A549 (cell line): ENCODE results near the gene MMP19. TPM values are rescaled to one million over a fixed set of nuclear protein-coding genes. Genes with fewer than 3 reads are reported as not detected.

Experiments
- ATAC-seq, 2 experiments: fragments of 200-7000 bp in 1 of 2; fragments of >200 bp in 1 of 2; cut with Nextera tagmentation in 1 of 2; cut with Tn5 transposase in 1 of 2; 3 replicates each; pipeline versions ENCODE4 v1.8.0 to v1.9.1; 2018 to 2020; ENCODE audit warnings: mild to moderate bottlenecking in 1 of 2, moderate library complexity in 1 of 2
- CTCF ChIA-PET: fragments of 300-600 bp; sonication (Branson Sonifier 250); formaldehyde crosslinking; extraction: SDS; loops from one replicate; lab custom pipeline; 2021; ENCODE audit warnings: antibody characterized with exemption, inconsistent platforms; lab: Yijun Ruan, JAX
- POLR2A ChIA-PET: fragments of 350-600 bp; formaldehyde crosslinking; extraction: SDS; loops from one replicate; lab custom pipeline; 2021; ENCODE audit warnings: antibody characterized with exemption, inconsistent platforms; lab: Yijun Ruan, JAX
- DNase-seq, 2 experiments: peaks; one replicate each; pipeline versions ENCODE4 v3.0.0 to v3.0.0-alpha.2; 2011 to 2016; ENCODE audit warnings: low read depth in 1 of 2, low spot score in 1 of 2
- FAIRE-seq: peaks from 2 replicates; lab custom pipeline; 2011; peaks lifted over from hg19 to GRCh38; lab: Jason Lieb, UNC
- H3K27ac ChIP-seq, 2 experiments: fragments of >200 bp; sonication (Bioruptor Twin); formaldehyde crosslinking; 3 replicates each; pipeline ENCODE4 v1.5.1; 2016 to 2017
- H3K4me1 ChIP-seq: fragments of >200 bp; sonication (Bioruptor Twin); formaldehyde crosslinking; 3 replicates; pipeline ENCODE4 v1.6.1; 2016
- H3K4me2 ChIP-seq: fragments of >200 bp; sonication (Bioruptor Twin); formaldehyde crosslinking; 3 replicates; pipeline ENCODE4 v1.6.1; 2016
- H3K4me3 ChIP-seq: fragments of >200 bp; sonication (Bioruptor Twin); formaldehyde crosslinking; 3 replicates; pipeline ENCODE4 v1.5.1; 2016
- H3K9me3 ChIP-seq: fragments of >200 bp; sonication (Bioruptor Twin); formaldehyde crosslinking; 3 replicates; pipeline ENCODE4 v1.6.1; 2016
- EHMT2 ChIP-seq: fragments of 200-600 bp; sonication (generic); IDR thresholded peaks from 2 replicates; pipeline ENCODE4 v1.6.1; 2016; ENCODE audit warnings: antibody characterized with exemption, low read depth, mild to moderate bottlenecking, moderate library complexity
- EP300 ChIP-seq, 2 experiments: fragments of >200 bp; sonication (Bioruptor Twin); formaldehyde crosslinking; IDR thresholded peaks; 2 replicates in 1 of 2; 3 replicates in 1 of 2; pipeline ENCODE4 v1.6.1; 2016 to 2017
- FOSL2 ChIP-seq, 2 experiments: fragments of 450-650 bp in 1 of 2; fragments of >200 bp in 1 of 2; sonication (Bioruptor Twin) in 1 of 2; formaldehyde crosslinking; IDR thresholded peaks; 2 replicates each; pipeline versions ENCODE4 v1.5.0 to v1.6.1; 2016 to 2020; ENCODE audit warnings: mild to moderate bottlenecking in 1 of 2, moderate library complexity in 1 of 2
- GATA3 ChIP-seq: IDR thresholded peaks from 2 replicates; pipeline ENCODE4 v1.6.1; 2012; ENCODE audit warnings: borderline replicate concordance
- HDAC2 ChIP-seq: fragments of 200-600 bp; sonication (generic); IDR thresholded peaks from 2 replicates; pipeline ENCODE4 v1.6.1; 2016
- HOXA7 ChIP-seq: fragments of 250-450 bp; sonication (Bioruptor Pico); IDR thresholded peaks from 2 replicates; pipeline ENCODE4 v1.5.0; 2020; ENCODE audit warnings: mild to moderate bottlenecking, moderate library complexity
- HOXB13 ChIP-seq: fragments of 250-450 bp; sonication (Bioruptor Pico); IDR thresholded peaks from 2 replicates; pipeline ENCODE4 v1.5.0; 2020; ENCODE audit warnings: low read depth, mild to moderate bottlenecking, moderate library complexity
- MAFK ChIP-seq: fragments of 450-650 bp; IDR thresholded peaks from 2 replicates; pipeline ENCODE4 v1.6.1; 2014; ENCODE audit not compliant: partially characterized antibody
- MAZ ChIP-seq: fragments of 150-350 bp; IDR thresholded peaks from 2 replicates; pipeline ENCODE4 v1.6.1; 2014; ENCODE audit warnings: antibody characterized with exemption, low read depth, low read length, borderline replicate concordance
- MYC ChIP-seq: IDR thresholded peaks from 2 replicates; pipeline ENCODE4 v1.6.1; 2012; ENCODE audit warnings: mild to moderate bottlenecking, inconsistent platforms, low read length, improper control_type of control experiment, borderline replicate concordance
- NPAS2 ChIP-seq: fragments of 250-450 bp; sonication (Bioruptor Pico); IDR thresholded peaks from 2 replicates; pipeline ENCODE4 v1.8.0; 2022; ENCODE audit warnings: mild to moderate bottlenecking, moderate library complexity, borderline replicate concordance
- NR3C1 ChIP-seq: fragments of >200 bp; sonication (Bioruptor Twin); formaldehyde crosslinking; IDR thresholded peaks from 3 replicates; pipeline ENCODE4 v1.6.1; 2017
- POLR2AphosphoS2 ChIP-seq: conservative IDR thresholded peaks from 2 replicates; pipeline ENCODE4 v1.6.1; 2012; ENCODE audit warnings: low read length, improper control_type of control experiment, inconsistent platforms
- RFX5 ChIP-seq: fragments of 450-650 bp; IDR thresholded peaks from 2 replicates; pipeline ENCODE4 v1.7.1; 2014; ENCODE audit warnings: antibody characterized with exemption, mild to moderate bottlenecking, moderate library complexity
- SMC3 ChIP-seq: fragments of >200 bp; sonication (Bioruptor Twin); formaldehyde crosslinking; IDR thresholded peaks from 3 replicates; pipeline ENCODE4 v1.6.1; 2018; ENCODE audit warnings: inconsistent platforms
- SREBF2 ChIP-seq: fragments of 450-650 bp; IDR thresholded peaks from 2 replicates; pipeline ENCODE4 v1.6.1; 2014; ENCODE audit warnings: mild to moderate bottlenecking, moderate library complexity
- TFCP2L1 ChIP-seq: fragments of 250-450 bp; sonication (Bioruptor Pico); IDR thresholded peaks from 2 replicates; pipeline ENCODE4 v1.5.0; 2021; ENCODE audit warnings: mild to moderate bottlenecking
- ZC3H11A ChIP-seq: fragments of 450-650 bp; IDR thresholded peaks from 2 replicates; pipeline ENCODE4 v1.6.1; 2014; ENCODE audit warnings: antibody characterized with exemption, mild to moderate bottlenecking
- ZFP36 ChIP-seq: fragments of 450-650 bp; IDR thresholded peaks from 2 replicates; pipeline ENCODE4 v1.6.1; 2014; ENCODE audit warnings: borderline replicate concordance; ENCODE audit not compliant: partially characterized antibody
- ZNF302 ChIP-seq: fragments of 250-450 bp; sonication (Bioruptor Pico); IDR thresholded peaks from 2 replicates; pipeline ENCODE4 v1.9.0; 2021; ENCODE audit warnings: inconsistent platforms, mild to moderate bottlenecking, moderate library complexity
- WGBS: methylation state at CpG from one replicate; pipeline ENCODE4 v1.1.6; 2017; ENCODE audit errors: missing lambda C conversion rate; 5-methylcytosine and 5-hydroxymethylcytosine counted together
- polyA plus RNA-seq, 4 experiments: library from polyadenylated mRNA; depleted of rRNA in 3 of 4; stranded (reverse); fragments of >200 nt; fragmentation: RNase III in 1 of 4; extraction: RNeasy Plus Mini Kit Qiagen cat#74134 plus additional on column Dnase treatment in 1 of 4; gene quantifications; 2 replicates in 3 of 4; 3 replicates in 1 of 4; pipeline ENCODE4 v1.2.3, GENCODE V29; 2011 to 2017
- TF ChIP-seq, protein P1 (sequence below): IDR thresholded peaks from 2 replicates; pipeline ENCODE4 v1.6.1; 2012; ENCODE audit warnings: low read depth, borderline replicate concordance
- TF ChIP-seq, protein P2 (sequence below): fragments of >200 bp; sonication (Bioruptor Twin); formaldehyde crosslinking; IDR thresholded peaks from 2 replicates; pipeline ENCODE4 v1.6.1; 2016
- TF ChIP-seq, protein P3 (sequence below): fragments of 200-600 bp; sonication (generic); IDR thresholded peaks from 2 replicates; pipeline ENCODE4 v1.6.1; 2016; ENCODE audit warnings: antibody characterized with exemption, mild to moderate bottlenecking, moderate library complexity

MMP19 gene
- polyA plus RNA-seq, 2 of the 4 experiments (the other 2 are of a cell fraction) = 0.06 to 0.09 TPM

DNA sequence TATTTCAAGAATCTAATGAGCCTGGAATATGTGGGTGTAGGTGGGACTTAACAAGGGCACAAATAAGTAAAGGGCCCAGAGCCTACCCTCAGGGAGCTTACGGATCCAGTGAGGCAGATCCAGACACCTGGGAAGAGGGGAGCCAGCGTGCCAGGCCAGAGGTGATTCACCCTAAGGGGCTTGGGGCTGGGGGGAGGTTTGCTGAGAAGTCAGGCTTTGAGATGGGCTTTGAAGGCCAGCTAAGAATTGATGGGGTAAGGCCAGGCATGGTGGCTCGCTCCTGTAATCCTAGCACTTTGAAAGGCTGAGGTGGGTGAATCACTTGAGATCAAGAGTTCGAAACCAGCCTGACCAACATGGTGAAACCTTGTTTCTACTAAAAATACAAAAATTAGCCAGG lies 695 bp upstream of the MMP19 start:
- ChIA-PET CTCF (interaction anchor here (0.6 to 2.0 kb wide), 6 partner anchors 9 to 1073 kb away, joined by 3 to 6 read pairs (median 4); no protein-coding TSS in a partner anchor), POLR2A (interaction anchor here (0.7 kb wide), 1 partner anchor 65 kb away, joined by 5 read pairs; no protein-coding TSS in a partner anchor)
- Histone ChIP-seq H3K4me2 (no peak overlapping the region), H3K4me1 (peaks cover 18% of the 10 kb centered on the region), H3K9me3 (no peaks in the 10 kb centered on the region), H3K27ac (no peak overlapping the region), H3K4me3 (no peak overlapping the region)
- DNase-seq (no peak), FAIRE-seq (no peak), ATAC-seq (no peak)
- TF ChIP-seq ZNF302 (CRISPR knock-in tag) = no peak
- TF ChIP-seq, protein P1, sequence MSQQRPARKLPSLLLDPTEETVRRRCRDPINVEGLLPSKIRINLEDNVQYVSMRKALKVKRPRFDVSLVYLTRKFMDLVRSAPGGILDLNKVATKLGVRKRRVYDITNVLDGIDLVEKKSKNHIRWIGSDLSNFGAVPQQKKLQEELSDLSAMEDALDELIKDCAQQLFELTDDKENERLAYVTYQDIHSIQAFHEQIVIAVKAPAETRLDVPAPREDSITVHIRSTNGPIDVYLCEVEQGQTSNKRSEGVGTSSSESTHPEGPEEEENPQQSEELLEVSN = no peak
- TF ChIP-seq GATA3 = no peak
- no peak for TF ChIP-seq HDAC2
- WGBS = 92% methylated on average over 4 of the region's 4 CpGs

DNA sequence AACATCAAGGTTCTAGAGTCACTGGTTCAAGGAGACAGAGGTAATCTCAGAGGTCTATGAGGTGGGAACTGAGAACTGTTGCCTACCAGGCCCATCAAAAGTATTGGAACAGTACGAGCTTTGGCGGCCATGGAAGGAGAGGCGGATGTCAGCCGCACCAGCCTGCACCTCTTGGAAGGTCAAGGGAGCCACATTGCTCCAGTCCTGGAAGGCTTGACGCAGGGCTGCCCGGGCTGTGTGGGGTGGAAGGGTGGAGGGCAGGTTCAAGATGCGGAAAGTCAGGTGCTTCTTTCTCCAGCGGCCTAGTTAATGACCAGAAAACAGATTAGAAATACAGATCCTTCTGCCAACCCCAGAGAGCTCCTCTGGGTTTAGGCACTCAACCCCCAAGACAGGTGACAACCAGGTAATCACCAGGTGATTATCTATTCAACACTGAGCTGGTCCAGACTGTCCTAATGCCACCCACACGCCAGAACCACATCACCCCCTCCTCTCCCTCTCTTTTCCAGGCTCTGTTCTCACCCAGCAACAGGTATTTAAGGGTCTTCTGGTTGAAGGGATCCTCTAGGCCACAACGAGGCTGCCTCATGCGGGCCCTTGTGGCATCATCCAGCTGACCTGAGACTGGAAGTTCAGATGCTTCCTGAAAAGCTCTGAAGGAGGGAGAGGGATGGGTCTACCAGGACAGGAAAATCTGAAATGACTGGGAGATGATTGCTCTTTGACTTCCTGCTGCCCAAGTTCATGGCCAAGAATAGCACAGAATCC lies 2.0 kb downstream of the MMP19 start:
- H3K9me3 ChIP-seq = no peaks in the 10 kb centered on the region
- 67% methylated on average over 11 of the region's 11 CpGs for WGBS
- POLR2A ChIA-PET = no interaction called here
- CTCF ChIA-PET = interaction anchor here (1.6 to 1.7 kb wide), 2 partner anchors 10 to 98 kb away, joined by 4 to 7 read pairs; no protein-coding TSS in a partner anchor
- ATAC-seq = no peak
- TF ChIP-seq SREBF2 (no peak), NPAS2 (CRISPR knock-in tag) (no peak)
- TF ChIP-seq, all 56 proteins: peak for 0
- no peak overlapping the region for H3K27ac ChIP-seq
- peaks cover 10% of the 10 kb centered on the region for H3K4me1 ChIP-seq
- DNase-seq = no peak
- no peak overlapping the region for H3K4me2 ChIP-seq
- FAIRE-seq = no peak
- no peak overlapping the region for H3K4me3 ChIP-seq

DNA sequence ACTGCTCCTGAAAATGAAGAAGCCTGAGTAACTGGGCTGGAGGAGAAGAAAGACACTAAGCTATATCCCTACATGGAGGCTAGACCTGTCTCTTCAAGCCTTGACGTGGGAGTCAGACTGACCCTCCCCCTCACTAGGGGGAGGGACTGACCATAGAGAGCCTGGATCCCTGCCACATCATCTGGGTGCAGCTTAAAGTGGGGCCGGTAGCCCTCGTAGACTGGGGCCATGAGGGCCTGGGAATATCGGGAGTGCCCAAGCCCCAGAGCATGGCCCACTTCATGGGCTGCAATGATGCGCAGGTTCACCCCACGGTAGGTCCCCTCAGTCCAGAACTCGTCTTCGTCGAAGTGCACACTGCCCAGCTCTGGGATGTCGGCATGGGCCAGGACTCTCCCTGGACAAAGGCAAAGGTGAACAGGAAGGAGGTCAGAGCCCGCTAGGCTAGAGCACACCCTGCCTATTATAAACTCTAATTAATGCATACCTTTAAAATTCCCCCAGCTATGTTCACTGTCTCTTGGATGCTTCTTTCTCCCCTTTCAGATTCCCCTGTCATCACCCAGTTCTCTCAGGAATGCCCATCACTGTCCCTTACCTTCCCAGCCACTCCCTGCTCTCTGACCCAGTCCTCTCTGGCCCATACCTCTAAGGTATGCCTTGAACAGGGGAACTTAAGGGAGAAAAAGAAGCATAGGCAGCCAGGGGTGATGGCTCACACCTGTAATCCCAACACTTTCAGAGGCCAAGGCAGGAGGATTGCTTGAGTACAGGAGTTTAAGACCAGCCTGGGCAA lies 3.2 kb downstream of the MMP19 start:
- no peak overlapping the region for H3K4me3 ChIP-seq
- ATAC-seq (no peak; a peak in 1 of 6 replicates), FAIRE-seq (no peak), DNase-seq (no peak)
- no peaks in the 10 kb centered on the region for H3K9me3 ChIP-seq
- no peak for TF ChIP-seq HOXB13 (CRISPR knock-in tag)
- no peak for TF ChIP-seq ZC3H11A
- TF ChIP-seq RFX5 = no peak
- no peak for TF ChIP-seq EHMT2
- TF ChIP-seq ZFP36 = no peak
- no peak for TF ChIP-seq NR3C1
- TF ChIP-seq TFCP2L1 (CRISPR knock-in tag) = no peak
- TF ChIP-seq EP300 (IDR thresholded peaks at IDR 0.05) = no peak
- TF ChIP-seq, protein P2, sequence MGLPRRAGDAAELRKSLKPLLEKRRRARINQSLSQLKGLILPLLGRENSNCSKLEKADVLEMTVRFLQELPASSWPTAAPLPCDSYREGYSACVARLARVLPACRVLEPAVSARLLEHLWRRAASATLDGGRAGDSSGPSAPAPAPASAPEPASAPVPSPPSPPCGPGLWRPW = no peak
- no peak for TF ChIP-seq HOXA7 (CRISPR knock-in tag)
- TF ChIP-seq POLR2AphosphoS2 = no peak
- TF ChIP-seq MAZ = no peak
- TF ChIP-seq FOSL2 (IDR thresholded peaks at IDR 0.05) = no peak
- TF ChIP-seq FOSL2 (CRISPR knock-in tag; IDR thresholded peaks at IDR 0.05) = no peak
- no peak for TF ChIP-seq MAFK
- TF ChIP-seq SMC3 = no peak
- TF ChIP-seq, protein P3, sequence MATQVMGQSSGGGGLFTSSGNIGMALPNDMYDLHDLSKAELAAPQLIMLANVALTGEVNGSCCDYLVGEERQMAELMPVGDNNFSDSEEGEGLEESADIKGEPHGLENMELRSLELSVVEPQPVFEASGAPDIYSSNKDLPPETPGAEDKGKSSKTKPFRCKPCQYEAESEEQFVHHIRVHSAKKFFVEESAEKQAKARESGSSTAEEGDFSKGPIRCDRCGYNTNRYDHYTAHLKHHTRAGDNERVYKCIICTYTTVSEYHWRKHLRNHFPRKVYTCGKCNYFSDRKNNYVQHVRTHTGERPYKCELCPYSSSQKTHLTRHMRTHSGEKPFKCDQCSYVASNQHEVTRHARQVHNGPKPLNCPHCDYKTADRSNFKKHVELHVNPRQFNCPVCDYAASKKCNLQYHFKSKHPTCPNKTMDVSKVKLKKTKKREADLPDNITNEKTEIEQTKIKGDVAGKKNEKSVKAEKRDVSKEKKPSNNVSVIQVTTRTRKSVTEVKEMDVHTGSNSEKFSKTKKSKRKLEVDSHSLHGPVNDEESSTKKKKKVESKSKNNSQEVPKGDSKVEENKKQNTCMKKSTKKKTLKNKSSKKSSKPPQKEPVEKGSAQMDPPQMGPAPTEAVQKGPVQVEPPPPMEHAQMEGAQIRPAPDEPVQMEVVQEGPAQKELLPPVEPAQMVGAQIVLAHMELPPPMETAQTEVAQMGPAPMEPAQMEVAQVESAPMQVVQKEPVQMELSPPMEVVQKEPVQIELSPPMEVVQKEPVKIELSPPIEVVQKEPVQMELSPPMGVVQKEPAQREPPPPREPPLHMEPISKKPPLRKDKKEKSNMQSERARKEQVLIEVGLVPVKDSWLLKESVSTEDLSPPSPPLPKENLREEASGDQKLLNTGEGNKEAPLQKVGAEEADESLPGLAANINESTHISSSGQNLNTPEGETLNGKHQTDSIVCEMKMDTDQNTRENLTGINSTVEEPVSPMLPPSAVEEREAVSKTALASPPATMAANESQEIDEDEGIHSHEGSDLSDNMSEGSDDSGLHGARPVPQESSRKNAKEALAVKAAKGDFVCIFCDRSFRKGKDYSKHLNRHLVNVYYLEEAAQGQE = no peak
- TF ChIP-seq MYC = no peak
- no peak for TF ChIP-seq ZNF302 (CRISPR knock-in tag)
- H3K4me2 ChIP-seq = no peak overlapping the region
- 81% methylated on average over 11 of the region's 11 CpGs for WGBS
- peaks cover 10% of the 10 kb centered on the region for H3K4me1 ChIP-seq
- H3K27ac ChIP-seq = no peak overlapping the region
- CTCF ChIA-PET = interaction anchor here (1.0 kb wide), 1 partner anchor 10 kb away, joined by 4 read pairs; the partner anchor contains the start of gene DNAJC14
- POLR2A ChIA-PET = no interaction called here
